ENCODE results near the gene C11orf24. TPM values are rescaled to one million over a fixed set of nuclear protein-coding genes. Genes with fewer than 3 reads are reported as not detected.

The C11orf24 gene
- total and polyA plus RNA-seq, 2 of the 8 experiments (the other 6 are each of a cell fraction or from before 2014, with no cell fraction given): 45.4 to 51.7 TPM

GRCh38 chr11:68261749-68262543, 9.8 kb downstream of the C11orf24 start (continued):
- TF ChIP-seq SIRT6 (IDR thresholded peaks at IDR 0.05; ENCODE audit: low read length) (no peak), FOSL1 (IDR thresholded peaks at IDR 0.05; ENCODE audit: insufficient read depth, low read depth, low read length) (no peak), CREB1 (IDR thresholded peaks at IDR 0.05) (no peak), TAF7 (optimal IDR thresholded peaks at IDR 0.05; ENCODE audit: borderline replicate concordance, low read depth, low read length) (no peak), GABPA (IDR thresholded peaks at IDR 0.05; ENCODE audit: borderline replicate concordance, insufficient read depth, low read length) (no peak), SUZ12 (IDR thresholded peaks at IDR 0.05; ENCODE audit: low read length) (no peak)
